HG03025 (cell line): ENCODE results near the gene SEC14L2.
"Not testable (repeated sequence)": the region's sequence is repeated elsewhere in the genome, so short reads cannot be mapped to it uniquely, and the experiment has no call there.

Experiments used
- ATAC-seq: cut with Tn5 transposase; IDR thresholded peaks from one replicate; pipeline ENCODE4 v1.9.1; 2021; ENCODE audit warnings: mild to moderate bottlenecking, moderate library complexity; ENCODE audit not compliant: unreplicated experiment, low FRiP score

Gene SEC14L2

DNA sequence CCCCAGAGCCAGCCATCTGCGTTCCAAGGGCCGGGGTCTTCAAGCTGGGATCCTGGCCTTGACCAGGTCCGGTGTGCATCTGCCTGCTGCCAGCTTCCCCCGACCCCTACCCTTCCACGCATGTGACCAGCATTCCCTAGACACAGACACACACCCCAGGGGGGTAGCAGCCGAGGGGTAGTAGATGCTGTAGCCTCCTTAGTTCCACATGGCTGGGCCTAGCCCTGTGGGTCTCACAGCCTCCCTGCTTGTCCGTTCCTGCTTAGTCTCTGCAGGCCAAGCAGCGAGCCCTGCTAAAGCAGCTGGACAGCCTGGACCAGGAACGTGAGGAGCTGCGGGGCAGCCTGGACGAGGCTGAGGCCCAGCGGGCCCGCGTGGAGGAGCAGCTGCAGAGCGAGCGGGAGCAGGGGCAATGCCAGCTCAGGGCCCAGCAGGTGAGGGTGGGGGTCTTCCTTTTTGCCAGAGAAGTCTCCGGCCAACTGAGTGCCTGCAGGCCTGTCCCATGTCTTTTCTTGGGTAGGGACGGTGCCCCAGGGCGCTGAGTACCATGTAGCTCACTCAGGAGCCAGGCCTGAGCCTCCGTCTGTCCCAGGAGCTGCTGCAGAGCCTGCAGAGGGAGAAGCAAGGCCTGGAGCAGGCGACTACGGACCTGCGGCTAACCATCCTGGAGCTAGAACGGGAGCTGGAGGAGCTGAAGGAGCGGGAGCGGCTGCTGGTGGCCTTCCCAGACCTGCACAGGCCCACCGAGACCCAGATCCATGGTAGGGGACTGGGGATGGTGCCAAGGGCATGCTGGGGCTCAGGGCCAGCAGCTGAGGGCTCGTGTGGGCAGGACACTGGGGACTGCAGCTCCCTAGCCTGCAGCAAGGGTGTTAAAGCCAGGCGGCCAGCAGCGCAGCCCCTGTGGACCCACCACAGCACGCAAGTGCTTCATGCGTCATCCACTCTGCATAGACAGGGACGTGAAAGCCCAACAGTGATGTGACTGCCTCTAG is 23.2 kb upstream of the SEC14L2 start:
- ATAC-seq, result no peak

DNA sequence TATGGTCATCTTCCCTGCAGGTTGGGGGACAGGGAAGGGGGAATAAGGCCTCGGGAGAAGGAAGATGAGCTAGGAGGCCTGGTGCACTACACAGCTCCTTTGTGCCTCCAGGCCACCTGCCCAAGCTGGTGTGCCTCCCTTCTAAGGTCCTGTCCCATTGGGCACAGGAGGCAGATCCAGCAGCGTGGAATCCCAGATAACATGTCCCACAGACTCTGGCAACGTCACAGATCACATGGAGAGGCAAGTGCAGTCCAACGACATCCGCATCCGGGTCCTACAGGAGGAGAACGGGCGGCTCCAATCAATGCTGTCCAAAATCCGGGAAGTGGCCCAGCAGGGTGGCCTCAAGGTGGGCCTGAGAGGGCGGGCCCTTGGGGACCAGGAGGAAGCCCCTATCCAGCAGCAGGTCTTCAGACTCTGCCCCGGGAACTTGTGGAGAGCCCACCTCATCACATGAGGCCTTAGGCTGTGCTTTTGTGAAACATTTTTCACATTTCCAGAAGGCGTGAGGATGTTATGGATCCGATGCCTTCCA is 21.4 kb upstream of the SEC14L2 start:
- no peak for ATAC-seq

- ATAC-seq, result no peak
Observed at GRCh38 chr22:30380011-30380410, 16.8 kb upstream of the SEC14L2 start.

- ATAC-seq, result no peak
Observed at GRCh38 chr22:30381264-30381663, 15.6 kb upstream of the SEC14L2 start.

DNA sequence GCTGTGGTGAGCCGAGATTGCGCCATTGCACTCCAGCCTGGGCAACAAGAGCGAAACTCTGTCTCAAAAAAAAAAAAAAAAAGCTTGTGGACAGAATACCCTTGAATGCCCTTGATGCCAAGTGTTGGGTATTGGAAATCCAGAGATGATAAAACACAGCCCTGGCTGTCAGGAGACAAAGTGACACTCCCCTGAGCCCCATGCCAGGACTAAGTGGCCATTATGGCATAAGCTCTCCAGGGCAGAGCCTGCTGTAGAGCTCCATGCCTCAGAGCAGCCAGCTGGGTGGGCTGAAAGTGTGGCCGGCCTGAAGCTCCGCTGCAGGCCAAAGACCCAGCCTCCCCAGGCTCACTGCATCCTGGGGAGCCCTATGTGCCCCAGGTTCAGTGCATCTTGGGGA is 14.5 kb upstream of the SEC14L2 start:
- no peak for ATAC-seq

DNA sequence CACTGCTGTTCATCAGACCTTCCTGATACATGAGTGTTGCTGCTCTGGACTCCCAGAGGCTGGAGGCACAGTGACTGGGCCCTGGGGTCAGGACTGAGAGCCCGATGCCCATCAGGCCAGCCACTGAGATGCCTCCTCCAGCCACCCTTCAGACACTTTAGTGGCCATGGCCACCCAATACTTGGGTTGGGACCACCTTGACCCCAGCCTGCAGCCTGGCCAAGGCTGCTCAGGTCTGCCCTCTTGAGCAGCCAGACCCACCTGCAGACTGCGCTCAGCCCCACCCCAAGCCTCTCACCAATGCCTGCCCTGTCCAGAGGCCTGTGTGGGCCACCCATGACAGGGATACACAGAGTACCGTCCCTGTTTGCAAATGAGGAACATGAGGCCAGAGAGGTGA is 13.8 kb upstream of the SEC14L2 start:
- ATAC-seq, result no peak

DNA sequence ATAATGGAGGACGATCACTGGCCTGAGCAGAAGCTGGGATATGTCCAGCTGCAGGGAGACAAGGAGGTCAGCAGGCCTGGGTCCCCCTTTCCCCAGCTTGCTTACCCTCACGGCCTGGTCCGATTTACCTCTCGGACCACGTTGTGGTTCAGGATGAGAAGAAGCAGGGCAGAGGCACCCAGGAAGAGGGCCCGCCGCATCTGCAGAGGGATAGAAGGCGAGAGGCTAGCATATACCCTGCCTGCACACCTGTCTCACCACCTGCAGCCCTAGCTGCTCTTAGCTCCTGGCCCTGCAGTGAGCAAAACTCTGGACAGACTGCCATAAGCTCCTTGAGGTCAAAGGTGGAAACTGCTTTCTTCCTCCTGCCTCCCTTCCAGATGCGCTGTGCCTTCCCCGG is 10.9 kb upstream of the SEC14L2 start:
- ATAC-seq, result no peak

- no peak for ATAC-seq
Observed at GRCh38 chr22:30386608-30386959, 10.2 kb upstream of the SEC14L2 start.

DNA sequence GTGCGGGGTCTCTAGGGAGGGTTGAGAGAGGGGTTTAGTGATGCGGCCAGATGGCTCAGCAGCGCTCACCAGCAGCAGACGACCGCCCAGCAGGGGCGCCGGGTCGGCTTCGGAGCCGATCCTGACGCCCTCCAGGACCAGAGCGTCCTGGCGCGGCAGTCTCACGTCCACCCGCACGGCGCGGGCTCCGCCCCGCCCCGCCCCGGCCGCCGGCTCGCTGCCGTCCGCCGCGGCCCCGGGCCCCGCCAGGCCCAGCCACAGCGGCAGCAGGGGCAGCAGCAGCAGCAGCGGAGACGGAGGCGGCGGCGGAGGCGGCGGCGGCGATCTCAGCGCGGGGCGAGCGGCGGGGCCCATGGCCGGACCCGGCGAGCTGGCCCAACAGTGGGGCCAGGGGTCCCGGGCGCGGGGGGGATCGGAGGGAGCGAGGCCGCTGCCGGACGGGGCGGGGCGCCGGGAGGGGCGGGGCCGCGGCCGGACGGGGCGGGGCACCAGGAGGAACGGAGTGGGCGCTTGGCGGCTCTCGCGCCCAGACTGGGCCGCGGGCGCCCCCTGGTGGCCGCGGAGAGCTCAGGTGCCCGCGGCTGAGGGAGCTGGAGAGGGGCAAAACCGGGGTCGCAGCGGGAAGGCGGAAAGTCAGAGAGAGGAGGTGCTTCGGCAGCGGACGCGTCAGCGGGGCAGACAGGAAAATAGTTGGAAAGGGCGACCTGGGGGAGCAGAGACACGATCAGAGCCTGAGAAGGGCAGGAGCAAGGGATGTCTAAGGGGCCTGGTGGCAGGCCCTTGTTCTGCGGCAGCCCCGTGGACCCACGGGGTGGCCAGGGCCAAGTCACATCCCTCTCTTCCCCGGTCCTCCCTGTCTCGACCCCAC is 9.6 kb upstream of the SEC14L2 start, which contains the start of gene RNF215:
Gene RNF215 (minus strand): TSS at position 452 of the 868 bp plus-strand sequence. CDS start 98 bp downstream, at position 354.
- peak; percentile 61 for ATAC-seq

- no peak for ATAC-seq
Observed at GRCh38 chr22:30390974-30391691, 5.7 kb upstream of the SEC14L2 start.

DNA sequence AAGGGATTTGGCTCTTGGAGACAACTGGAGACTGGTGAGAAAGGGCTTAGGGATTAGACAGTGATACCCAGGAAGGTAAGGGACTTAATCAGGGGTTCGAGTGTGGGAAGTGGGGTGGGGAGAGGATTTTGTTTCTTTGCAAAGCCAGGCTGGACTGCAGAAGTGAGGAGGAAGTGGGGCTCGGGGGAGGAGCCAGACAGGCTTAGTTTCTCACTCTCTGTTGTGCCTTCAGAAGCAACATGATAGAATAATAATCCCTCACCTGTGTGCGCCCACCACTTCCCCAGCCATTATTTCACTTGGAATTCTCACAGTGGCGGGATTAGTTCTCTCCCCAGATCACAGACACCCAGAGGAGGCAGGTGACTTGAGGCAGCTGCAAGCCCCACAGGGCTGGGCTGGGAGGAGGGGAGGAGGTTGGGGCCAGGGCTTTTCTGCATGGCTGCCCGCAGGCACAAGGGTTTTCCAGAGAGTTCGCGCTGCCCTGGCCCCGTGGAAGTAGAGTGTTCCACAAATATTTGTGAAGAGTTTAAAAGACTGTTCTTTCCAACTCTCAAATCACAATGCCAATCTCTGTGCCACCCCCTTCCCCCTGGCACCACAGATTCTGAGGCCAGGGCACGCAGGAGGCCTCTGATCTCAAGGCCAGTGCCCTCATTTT is 4.0 kb upstream of the SEC14L2 start:
- no peak for ATAC-seq

DNA sequence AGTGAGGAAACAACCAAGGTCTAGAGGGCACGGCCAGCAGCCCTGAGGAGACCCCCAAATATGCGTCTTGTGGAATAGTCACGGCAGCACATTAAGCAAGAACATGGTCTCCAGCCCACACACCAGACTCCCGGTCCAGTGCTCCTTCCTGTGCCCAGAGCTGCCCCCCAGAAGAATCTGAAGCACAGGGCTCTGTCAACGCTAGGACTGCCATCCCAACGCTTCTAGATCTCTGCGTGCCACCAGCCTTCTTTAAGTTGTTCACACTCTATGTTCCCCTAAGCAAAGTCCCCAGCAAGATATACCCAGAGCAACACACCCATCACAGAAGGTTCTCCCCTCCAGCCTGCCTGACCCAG is 3.5 kb upstream of the SEC14L2 start:
- ATAC-seq, result no peak

- no peak for ATAC-seq
Observed at GRCh38 chr22:30393885-30394284, 2.9 kb upstream of the SEC14L2 start.

DNA sequence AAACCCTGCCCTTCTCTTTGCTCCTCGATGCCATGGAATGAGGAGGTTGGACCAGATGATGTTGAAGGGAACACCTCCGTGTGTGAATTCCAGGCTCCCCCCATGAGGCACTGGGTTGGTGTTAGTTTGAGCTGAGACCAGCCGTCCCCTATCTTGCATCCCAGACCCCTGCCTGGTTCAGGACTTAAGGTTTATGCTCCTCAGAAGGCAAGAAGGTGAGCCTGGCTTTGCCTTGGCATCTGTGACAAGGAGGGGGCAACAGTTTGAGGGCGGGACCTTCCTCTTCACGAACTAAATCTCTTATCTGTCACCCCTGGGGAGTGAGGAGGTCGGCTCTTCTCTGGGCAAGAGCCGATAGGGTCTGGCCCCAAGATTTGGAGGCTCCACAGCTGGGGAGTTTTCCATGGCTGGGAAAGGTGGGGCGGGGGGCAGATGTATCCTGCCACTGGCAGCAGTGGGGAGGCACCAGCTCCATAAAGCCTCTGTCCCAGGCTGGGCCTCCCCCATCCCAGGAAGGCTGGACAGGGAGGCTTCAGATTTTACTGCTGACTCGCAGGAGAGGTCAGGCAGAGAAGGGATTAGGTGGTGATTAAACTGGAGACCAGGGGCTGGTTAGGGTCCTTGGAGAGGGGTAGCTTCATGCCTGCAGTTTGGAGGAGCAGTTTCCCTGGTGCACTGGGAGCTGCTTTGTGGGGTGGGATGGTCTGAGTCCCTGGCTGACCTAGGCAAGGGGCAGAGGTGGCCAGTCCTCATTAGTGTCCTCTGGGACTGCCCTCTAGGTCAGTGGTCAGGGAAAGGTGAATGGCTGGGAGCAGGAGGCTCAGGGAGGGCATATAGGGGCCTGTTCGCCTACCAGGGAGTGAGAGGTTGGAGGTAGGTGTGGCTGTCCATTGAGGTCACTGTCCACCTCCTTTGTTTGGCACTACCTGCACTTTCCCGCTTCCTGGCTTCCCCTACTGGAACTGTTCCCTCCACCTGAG is 1.1 kb downstream of the SEC14L2 start:
- ATAC-seq, result no peak

DNA sequence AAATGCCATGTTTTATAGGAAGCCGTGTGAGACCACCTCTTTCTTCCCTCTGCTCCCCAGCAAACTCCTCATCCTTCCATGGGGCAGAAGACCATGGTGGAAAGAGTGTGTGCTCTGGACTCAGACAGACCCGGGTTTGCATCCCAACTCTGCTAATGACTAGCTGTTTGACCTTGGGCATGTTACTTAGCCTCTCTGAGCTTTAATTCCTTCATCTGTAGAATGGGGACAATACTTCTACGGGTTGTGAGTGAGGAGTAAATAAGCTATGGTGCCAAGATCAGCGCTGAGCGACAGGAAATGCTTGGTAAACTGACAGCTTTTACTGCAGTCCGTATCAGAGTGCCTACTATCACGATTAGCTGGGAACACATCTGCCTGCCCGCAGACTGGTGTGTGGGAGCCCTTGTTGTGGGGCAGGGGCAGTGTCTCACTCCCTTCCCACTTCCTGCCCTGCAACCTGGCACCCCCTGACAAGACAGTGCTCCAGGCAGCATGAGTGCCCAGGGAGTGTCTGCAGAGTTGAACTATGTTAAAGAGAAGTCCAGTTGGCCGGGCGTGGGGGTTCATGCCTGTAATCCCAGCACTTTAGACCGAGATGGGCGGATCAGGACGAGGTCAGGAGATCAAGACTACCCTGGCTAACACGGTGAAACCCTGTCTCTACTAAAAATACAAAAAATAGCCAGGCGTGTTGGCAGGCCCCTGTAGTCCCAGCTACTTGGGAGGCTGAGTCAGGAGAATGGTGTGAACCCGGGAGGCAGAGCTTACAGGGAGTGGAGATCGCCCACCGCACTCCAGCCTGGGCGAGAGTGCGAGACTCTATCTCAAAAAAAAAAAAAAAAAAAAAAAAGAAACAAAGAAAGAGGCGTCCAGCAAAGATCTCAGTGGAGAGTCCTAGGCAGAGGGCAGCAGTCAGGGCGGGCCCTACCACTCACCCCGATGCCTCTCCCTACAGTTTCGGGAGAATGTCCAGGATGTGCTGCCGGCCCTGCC is 2.2 kb downstream of the SEC14L2 start:
- ATAC-seq, result no peak

- no peak for ATAC-seq
Observed at GRCh38 chr22:30399718-30400117, 2.9 kb downstream of the SEC14L2 start.

GRCh38 chr22:30400159-30400558 is 3.3 kb downstream of the SEC14L2 start:
- no peak for ATAC-seq

- not testable (repeated sequence) for ATAC-seq
Observed at GRCh38 chr22:30401024-30401423, 4.2 kb downstream of the SEC14L2 start.
